Right hindlimb (tissue), 1 donor: Measurements from ENCODE around the gene KRTAP3-2.

ENCODE experiments used
- DNase-seq: peaks from one replicate; pipeline ENCODE4 v3.0.0-alpha.2; 2018

The KRTAP3-2 gene

GRCh38 chr17:41009936-41010335 is 10.2 kb upstream of the KRTAP3-2 start:
- DNase-seq: no peak

- DNase-seq: no peak
These were observed 9.6 kb upstream of the KRTAP3-2 start for GRCh38 chr17:41009301-41009760.

- DNase-seq: no peak
These were observed 9.1 kb upstream of the KRTAP3-2 start, which contains the start of gene KRTAP3-1 for GRCh38 chr17:41008811-41009210. Gene KRTAP3-1, minus strand, starts transcription at chr17:41009128. Its CDS starts 54 bp downstream, at chr17:41009074.

GRCh38 chr17:41004397-41004796 is 4.7 kb upstream of the KRTAP3-2 start:
- DNase-seq: no peak

- DNase-seq: no peak
These were observed 4.2 kb upstream of the KRTAP3-2 start for GRCh38 chr17:41003926-41004325.

GRCh38 chr17:41002814-41003213 is 3.1 kb upstream of the KRTAP3-2 start:
- no peak for DNase-seq

- DNase-seq: no peak
These were observed 2.1 kb upstream of the KRTAP3-2 start for GRCh38 chr17:41001795-41002194.

GRCh38 chr17:40997361-40997760 is 2.3 kb downstream of the KRTAP3-2 start:
- DNase-seq: no peak

GRCh38 chr17:40996829-40997228 is 2.9 kb downstream of the KRTAP3-2 start:
- no peak for DNase-seq

- no peak for DNase-seq
These were observed 4.6 kb downstream of the KRTAP3-2 start for GRCh38 chr17:40995116-40995515.

- DNase-seq: peak; percentile 25
These were observed 5.9 kb downstream of the KRTAP3-2 start, which contains the start of gene KRTAP3-3 for GRCh38 chr17:40993839-40994238. Gene KRTAP3-3, minus strand, starts transcription at chr17:40994164. Its CDS starts 67 bp downstream, at chr17:40994097.

- no peak for DNase-seq
These were observed 6.6 kb downstream of the KRTAP3-2 start for GRCh38 chr17:40993084-40993483.

- no peak for DNase-seq
These were observed 7.0 kb downstream of the KRTAP3-2 start for GRCh38 chr17:40992666-40993065.

- DNase-seq: no peak
These were observed 12.8 kb downstream of the KRTAP3-2 start for GRCh38 chr17:40986920-40987319.

GRCh38 chr17:40984226-40984625 is 15.5 kb downstream of the KRTAP3-2 start, which contains the start of gene KRT40:
Gene KRT40, minus strand, starts transcription at chr17:40984326. Its CDS starts 53 bp downstream, at chr17:40984273.
- DNase-seq: no peak

GRCh38 chr17:40981115-40981514 is 18.6 kb downstream of the KRTAP3-2 start:
- no peak for DNase-seq

- DNase-seq: peak; percentile 85
These were observed 19.1 kb downstream of the KRTAP3-2 start for GRCh38 chr17:40980596-40980995.

GRCh38 chr17:40980117-40980516 is 19.6 kb downstream of the KRTAP3-2 start:
- DNase-seq: no peak

GRCh38 chr17:40978575-40979151 is 21.0 kb downstream of the KRTAP3-2 start:
- no peak for DNase-seq

- DNase-seq: no peak
These were observed 24.2 kb downstream of the KRTAP3-2 start for GRCh38 chr17:40975516-40975915.

GRCh38 chr17:40974366-40974765 is 25.3 kb downstream of the KRTAP3-2 start:
- DNase-seq: no peak

GRCh38 chr17:40967582-40967981 is 32.1 kb downstream of the KRTAP3-2 start:
- no peak for DNase-seq

GRCh38 chr17:40966848-40967247 is 32.9 kb downstream of the KRTAP3-2 start, which contains the start of gene KRT39:
Gene KRT39, minus strand, starts transcription at chr17:40966948. Its CDS starts 92 bp downstream, at chr17:40966856.
- DNase-seq: no peak

GRCh38 chr17:40963838-40964237 is 35.9 kb downstream of the KRTAP3-2 start:
- no peak for DNase-seq

GRCh38 chr17:40962059-40962561 is 37.6 kb downstream of the KRTAP3-2 start:
- no peak for DNase-seq
